Spleen (tissue), 7 donors: ENCODE measurements around the gene TIAM1.

ENCODE experiments used
- CTCF ChIP-seq, 11 experiments: fragments of 200-600 bp in 7 of 11; fragments of 450-650 bp in 4 of 11; sonication (generic) in 4 of 11; IDR thresholded peaks in 8 of 11; conservative IDR thresholded peaks in 3 of 11; 1 replicate in 7 of 11; 2 replicates in 4 of 11; pipeline versions ENCODE4 v1.4.0 to v1.8.0; 2016 to 2021; ENCODE audit warnings: antibody characterized with exemption in 11 of 11, inconsistent platforms in 4 of 11, mild to moderate bottlenecking in 1 of 11
- POLR2AphosphoS5 ChIP-seq, 3 donors: sonication (generic); formaldehyde crosslinking; IDR thresholded peaks; one replicate each; pipeline ENCODE4 v1.5.1; 2017; ENCODE audit warnings: antibody characterized with exemption in 3 of 3
- donor health status: DM: no; HTN: no; CAD: no; lungs with moderate emphysema.
- donor health status: DM: no; HTN: no; CAD: no.
- donor health status: DM: no; HTN: no; CAD: no.

GRCh38 chr21:31295676-31296075 lies 48.4 kb downstream of the TIAM1 start:
- TF ChIP-seq CTCF (IDR thresholded peaks at IDR 0.05 in 8 of 11, conservative IDR thresholded peaks at IDR 0.05 in 3 of 11) (no peak), POLR2AphosphoS5 (IDR thresholded peaks at IDR 0.05) (no peak)
